ENCODE results near the gene SPATA31E1. TPM values are rescaled to one million over a fixed set of nuclear protein-coding genes. Genes with fewer than 3 reads are reported as not detected.

SPATA31E1 gene
- polyA plus RNA-seq, 1 of the 3 experiments (the other 2 are of a cell fraction): not detected

- no peaks in the 10 kb centered on the region for H3K79me2 ChIP-seq (ENCODE audit: insufficient read depth)
- H3K27ac ChIP-seq (ENCODE audit: low read depth in 2 of 2, low read length in 1 of 2): no peak overlapping the region
- H4K20me1 ChIP-seq (ENCODE audit: insufficient read depth): no peaks in the 10 kb centered on the region
- H3K4me3 ChIP-seq (ENCODE audit: low read depth in 2 of 2, low read length in 1 of 2): no peak overlapping the region
- no peaks in the 10 kb centered on the region for H3K9me2 ChIP-seq
- DNase-seq: peak; percentile 46
- WGBS (ENCODE audit: low lambda C conversion rate): 69% methylated on average over 8 of the region's 8 CpGs
- H3K36me3 ChIP-seq (replicated peaks in 1 of 2; ENCODE audit: control insufficient read depth in 1 of 2, insufficient read depth in 2 of 2, low read length in 1 of 2): no peaks in the 10 kb centered on the region
- no peak overlapping the region for H3K9ac ChIP-seq
- ChIA-PET CTCF (interaction anchor here (0.8 to 1.5 kb wide), 4 partner anchors 9 to 16 kb away, joined by 3 to 4 read pairs (median 3); no protein-coding TSS in a partner anchor), POLR2A (no interaction called here)
- H3K27me3 ChIP-seq (ENCODE audit: insufficient read depth): no peaks in the 10 kb centered on the region
- H3K9me3 ChIP-seq: no peaks in the 10 kb centered on the region
- no peak for TF ChIP-seq RXRA (IDR thresholded peaks at IDR 0.05; ENCODE audit: borderline replicate concordance, low read depth)
- no peak for TF ChIP-seq CHD2 (IDR thresholded peaks at IDR 0.05; ENCODE audit: low read length, partially characterized antibody)
- no peak for TF ChIP-seq IRF3 (IDR thresholded peaks at IDR 0.05; ENCODE audit: low read depth, low read length)
- TF ChIP-seq PBX3 (IDR thresholded peaks at IDR 0.05): no peak
- no peak for TF ChIP-seq TEAD4 (IDR thresholded peaks at IDR 0.05; ENCODE audit: borderline replicate concordance, insufficient read depth)
- TF ChIP-seq MEF2A (IDR thresholded peaks at IDR 0.05; ENCODE audit: borderline replicate concordance, low read depth): no peak
- H2AFZ ChIP-seq (ENCODE audit: low read depth): no peak overlapping the region
- no peaks in the 10 kb centered on the region for H3F3A ChIP-seq (replicated peaks; ENCODE audit: insufficient read depth)
- H3K4me1 ChIP-seq (ENCODE audit: control insufficient read depth in 1 of 2, insufficient read depth in 2 of 2, low read depth in 1 of 2, low read length in 1 of 2): peaks cover 0 to 2% of the 10 kb centered on the region in 2 experiments; a peak in 1 of 4 replicates
- no peak overlapping the region for H3K4me2 ChIP-seq
Observed at GRCh38 chr9:87883990-87884389, 1.3 kb downstream of the SPATA31E1 start.

- TF ChIP-seq YY1 (IDR thresholded peaks at IDR 0.05; ENCODE audit: low read depth) (no peak), NFIC (IDR thresholded peaks at IDR 0.05; ENCODE audit: borderline replicate concordance) (no peak), EZH2phosphoT487 (IDR thresholded peaks at IDR 0.05; ENCODE audit: borderline replicate concordance, low read depth) (no peak), FOSL2 (IDR thresholded peaks at IDR 0.05; ENCODE audit: borderline replicate concordance, low read depth) (no peak), ZBTB33 (IDR thresholded peaks at IDR 0.05; ENCODE audit: borderline replicate concordance, low read depth) (no peak), USF1 (IDR thresholded peaks at IDR 0.05; ENCODE audit: borderline replicate concordance, low read depth) (no peak), RXRA (IDR thresholded peaks at IDR 0.05; ENCODE audit: borderline replicate concordance, low read depth) (no peak), POLR2AphosphoS5 (IDR thresholded peaks at IDR 0.05; ENCODE audit: low read depth, low read length) (no peak), GABPA (IDR thresholded peaks at IDR 0.05; ENCODE audit: low read depth) (no peak), USF2 (IDR thresholded peaks at IDR 0.05; ENCODE audit: borderline replicate concordance, low read depth, low read length) (no peak), CHD2 (IDR thresholded peaks at IDR 0.05; ENCODE audit: low read length, partially characterized antibody) (no peak), EP300 (IDR thresholded peaks at IDR 0.05; ENCODE audit: borderline replicate concordance in 1 of 2, low read depth in 1 of 2, low read length in 1 of 2) (no peak), MXI1 (IDR thresholded peaks at IDR 0.05; ENCODE audit: low read depth, low read length) (no peak), RCOR1 (IDR thresholded peaks at IDR 0.05; ENCODE audit: low read length) (no peak)
- H3K27ac ChIP-seq (ENCODE audit: low read depth in 2 of 2, low read length in 1 of 2): no peak overlapping the region
- no peak overlapping the region for H2AFZ ChIP-seq (ENCODE audit: low read depth)
- 50% methylated on average over 7 of the region's 17 CpGs for WGBS (ENCODE audit: low lambda C conversion rate)
- no peaks in the 10 kb centered on the region for H3F3A ChIP-seq (replicated peaks; ENCODE audit: insufficient read depth)
- H4K20me1 ChIP-seq (ENCODE audit: insufficient read depth): no peaks in the 10 kb centered on the region
- no peaks in the 10 kb centered on the region for H3K9me3 ChIP-seq
- H3K4me3 ChIP-seq (ENCODE audit: low read depth in 2 of 2, low read length in 1 of 2): no peak overlapping the region
- ChIA-PET CTCF (interaction anchor here (0.8 to 1.5 kb wide), 3 partner anchors 9 to 11 kb away, joined by 3 to 4 read pairs (median 3); no protein-coding TSS in a partner anchor), POLR2A (no interaction called here)
- no peaks in the 10 kb centered on the region for H3K79me2 ChIP-seq (ENCODE audit: insufficient read depth)
- no peak overlapping the region for H3K9ac ChIP-seq
- no peaks in the 10 kb centered on the region for H3K36me3 ChIP-seq (replicated peaks in 1 of 2; ENCODE audit: control insufficient read depth in 1 of 2, insufficient read depth in 2 of 2, low read length in 1 of 2)
- H3K4me2 ChIP-seq: no peak overlapping the region
- DNase-seq: no peak
- H3K27me3 ChIP-seq (ENCODE audit: insufficient read depth): no peaks in the 10 kb centered on the region
- no peaks in the 10 kb centered on the region for H3K9me2 ChIP-seq
- H3K4me1 ChIP-seq (ENCODE audit: control insufficient read depth in 1 of 2, insufficient read depth in 2 of 2, low read depth in 1 of 2, low read length in 1 of 2): peaks cover 0 to 2% of the 10 kb centered on the region in 2 experiments; a peak in 1 of 4 replicates
Observed at GRCh38 chr9:87884578-87885459, 2.1 kb downstream of the SPATA31E1 start.
